8988T (cell line): Measurements from ENCODE around the gene BACE2.
A peak's percentile ranks its signal among the peaks of the same experiment; 100 is the strongest.
"Not testable (repeated sequence)": the region's sequence is repeated elsewhere in the genome, so short reads cannot be mapped to it uniquely, and the experiment has no call there.

Experiments
- DNase-seq: peaks from one replicate; pipeline ENCODE4 v3.0.0; 2011

The BACE2 gene

GRCh38 chr21:41283211-41283818, 115.4 kb downstream of the BACE2 start:
- peak; percentile 20 for DNase-seq

- DNase-seq, result no peak
Measured at GRCh38 chr21:41289431-41289830, 121.5 kb downstream of the BACE2 start.

DNA sequence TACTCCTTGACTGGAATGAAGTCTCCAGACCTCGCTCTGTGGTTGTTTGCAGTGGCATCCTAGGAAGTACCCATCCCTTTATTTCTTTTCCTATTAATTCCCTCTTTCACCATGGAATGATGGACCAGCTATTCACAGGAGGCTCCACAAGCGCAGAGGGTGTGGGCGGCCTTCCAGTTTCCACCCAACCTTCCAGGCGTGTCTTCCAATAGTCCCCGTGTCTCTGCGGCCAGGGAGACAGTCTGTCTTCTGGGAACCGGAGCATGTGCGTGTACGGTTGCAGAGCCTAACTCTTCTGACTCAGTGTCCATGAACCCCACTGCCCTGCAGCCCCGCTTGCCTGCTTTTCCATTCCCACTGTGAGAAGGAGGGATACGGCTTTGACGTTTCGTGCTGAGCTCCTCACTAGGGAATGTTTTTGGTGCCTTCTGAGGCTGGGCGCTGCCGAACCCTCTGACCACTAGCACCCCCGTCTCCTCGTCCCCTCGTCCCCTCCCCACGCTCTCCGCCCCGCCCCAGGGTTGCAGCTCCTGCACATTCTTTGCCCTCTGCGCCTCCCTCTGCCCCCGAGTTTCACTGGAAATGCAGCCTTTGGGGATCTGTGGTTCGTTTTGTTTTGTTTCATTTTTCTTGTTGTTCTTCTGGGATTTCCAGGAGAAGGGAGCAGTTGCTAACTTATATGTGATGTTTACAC, 122.3 kb downstream of the BACE2 start:
- no peak for DNase-seq

DNA sequence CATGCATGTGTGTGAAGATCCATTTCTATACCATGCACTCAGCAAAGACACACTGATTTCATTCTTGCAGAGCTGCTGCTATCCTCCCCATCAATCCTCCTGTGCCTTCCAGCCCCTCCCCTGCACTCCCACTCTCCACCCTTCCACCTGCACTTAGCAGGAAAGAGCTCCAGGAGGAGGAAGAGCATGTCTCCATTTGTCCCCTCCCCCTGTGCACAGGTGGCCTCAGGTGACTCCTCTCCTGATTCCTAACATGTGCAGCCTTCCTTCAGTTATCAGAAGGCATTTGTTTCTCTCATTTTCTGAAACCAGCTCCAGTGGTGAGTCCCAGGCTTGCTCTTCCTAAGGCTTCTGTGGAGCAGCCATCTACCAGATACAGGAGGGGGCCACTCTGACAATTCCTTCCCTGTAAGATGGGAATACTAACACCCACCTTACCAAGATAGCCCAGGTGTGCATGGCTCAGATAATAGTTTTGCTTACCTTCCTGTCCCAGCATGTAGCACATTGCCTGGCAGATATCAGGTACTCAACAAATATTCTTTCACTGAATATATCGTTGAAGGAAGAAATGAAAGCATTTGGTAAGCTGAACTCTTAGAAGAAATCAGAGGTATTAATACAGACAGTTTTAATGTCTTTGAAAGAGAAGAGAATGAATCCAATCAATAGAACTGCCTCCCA, 126.7 kb downstream of the BACE2 start:
- DNase-seq, result no peak

GRCh38 chr21:41295721-41296254, 127.8 kb downstream of the BACE2 start:
- DNase-seq, result no peak

- DNase-seq, result no peak
Measured at GRCh38 chr21:41302976-41303375, 135.0 kb downstream of the BACE2 start.

- DNase-seq, result no peak
Measured at GRCh38 chr21:41304068-41304720, 136.2 kb downstream of the BACE2 start.

DNA sequence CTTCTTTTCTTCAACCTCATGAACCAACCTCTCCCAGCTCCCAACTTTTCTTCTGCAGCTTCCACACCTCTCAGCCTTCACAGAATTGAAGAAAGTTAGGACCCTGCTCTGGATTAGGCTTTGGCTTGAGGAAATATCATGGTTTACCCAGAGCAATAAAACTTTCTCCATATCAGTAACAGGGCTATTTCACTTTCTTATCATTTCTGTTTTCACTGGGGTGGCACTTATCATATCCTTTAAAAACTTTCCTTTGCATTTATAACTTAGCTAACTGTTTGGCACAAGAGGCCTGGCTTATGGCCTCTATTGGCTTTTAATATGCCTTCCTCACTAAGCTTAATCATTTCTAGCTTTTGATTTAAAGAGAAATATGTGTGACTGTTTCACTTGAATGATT, 139.3 kb downstream of the BACE2 start:
- DNase-seq, result no peak

GRCh38 chr21:41313285-41314164, 145.6 kb downstream of the BACE2 start:
- not testable (repeated sequence) for DNase-seq

- no peak for DNase-seq
Measured at GRCh38 chr21:41315726-41316125, 147.8 kb downstream of the BACE2 start.

DNA sequence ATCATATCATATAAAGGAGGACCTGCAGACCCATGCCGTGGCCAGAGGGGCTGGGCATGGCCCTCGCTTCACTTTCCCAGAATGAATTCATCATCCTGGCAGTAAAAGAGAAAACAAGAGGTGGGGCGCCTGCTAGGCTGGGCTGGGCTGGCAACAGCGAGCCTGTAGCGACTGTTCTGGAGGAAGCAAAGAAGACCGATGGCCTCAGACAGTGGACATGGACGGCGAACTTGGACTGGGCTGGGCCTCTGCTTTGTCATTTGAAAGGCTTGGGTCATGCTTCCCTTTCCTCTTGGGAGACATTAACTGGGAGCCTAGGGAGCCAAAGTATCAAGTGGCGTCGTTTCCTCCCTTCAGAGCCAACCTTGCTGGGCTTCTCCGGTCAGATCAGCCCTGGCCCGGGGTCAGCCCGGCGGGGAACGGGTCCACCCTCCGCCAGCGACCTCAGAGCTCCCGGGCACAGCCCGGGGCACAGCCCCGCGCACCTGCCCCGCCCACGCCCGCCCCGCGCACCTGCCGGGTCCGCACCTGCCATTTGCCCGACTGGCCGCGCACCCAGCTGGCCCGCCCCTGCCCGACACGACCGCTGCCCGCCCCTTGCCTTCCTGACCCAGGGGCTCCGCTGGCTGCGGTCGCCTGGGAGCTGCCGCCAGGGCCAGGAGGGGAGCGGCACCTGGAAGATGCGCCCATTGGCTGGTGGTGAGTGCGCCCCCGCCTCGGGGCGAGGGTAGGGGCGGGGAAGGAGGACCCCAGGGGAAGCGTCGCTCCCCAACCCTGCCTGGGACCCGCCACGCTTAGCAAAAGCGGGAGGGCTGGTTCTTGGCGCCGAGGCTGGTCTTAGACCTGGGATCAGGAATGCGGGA, 148.5 kb downstream of the BACE2 start, which contains the start of gene FAM3B:
FAM3B (plus strand) TSS at position 602 of the 863 bp plus-strand sequence; CDS start at position 681, 79 bp downstream.
- DNase-seq, result no peak

DNA sequence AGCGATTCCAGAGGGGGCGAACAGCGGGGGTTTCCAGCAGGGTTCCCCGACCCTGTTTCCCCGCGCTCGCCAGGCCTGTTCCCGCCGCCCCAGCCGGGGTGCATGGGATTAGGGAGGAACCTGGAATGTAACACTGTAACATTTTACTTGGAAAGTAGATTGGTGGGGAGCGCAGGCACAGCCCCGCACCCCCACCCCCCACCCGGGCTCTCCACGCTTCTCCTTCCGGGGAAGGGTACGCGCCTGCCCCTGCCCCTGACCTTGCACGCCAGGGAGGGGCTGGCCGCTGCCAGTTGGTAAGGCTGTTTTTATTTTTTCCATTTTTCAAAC, 149.1 kb downstream of the BACE2 start:
- no peak for DNase-seq

DNA sequence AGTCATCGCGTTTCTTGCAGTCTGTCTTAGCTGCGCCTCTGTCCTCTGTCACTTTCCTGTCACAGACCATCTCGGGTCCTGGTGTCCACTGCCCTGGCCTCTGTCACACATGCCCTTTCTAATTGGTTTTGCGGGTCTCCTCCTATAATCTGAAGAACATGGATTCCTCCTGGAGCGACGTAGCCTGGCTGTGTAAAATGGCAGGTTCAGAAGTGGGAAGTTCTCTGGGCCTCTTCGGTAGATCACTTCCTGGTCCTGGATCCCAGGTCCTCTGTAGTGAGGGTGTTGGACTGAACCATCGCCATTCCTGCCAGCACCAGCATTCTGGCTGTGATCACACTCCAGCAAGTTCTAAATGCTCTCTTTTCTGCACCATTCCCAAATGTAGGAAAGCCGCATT, 149.5 kb downstream of the BACE2 start:
- DNase-seq, result no peak

DNA sequence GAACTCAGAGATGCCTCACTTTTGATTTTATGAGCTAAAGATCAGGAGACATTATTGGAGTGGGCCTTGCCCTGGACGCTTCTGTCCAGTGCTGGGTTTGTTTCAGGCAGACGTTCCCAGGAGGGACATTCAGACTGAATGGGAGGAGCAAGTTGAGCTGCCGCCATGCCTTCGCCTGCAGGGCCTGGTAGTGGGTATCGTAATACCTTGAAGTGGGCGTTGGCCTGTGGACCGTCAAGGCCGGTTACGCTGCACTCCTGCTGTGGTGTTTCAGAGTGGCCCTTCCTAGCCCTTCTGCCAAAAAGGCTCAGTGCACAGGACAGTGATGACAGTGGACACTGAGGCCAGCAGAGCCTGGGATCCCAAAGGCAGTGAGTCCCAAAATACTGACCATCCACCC, 150.3 kb downstream of the BACE2 start:
- DNase-seq, result no peak

GRCh38 chr21:41319273-41319672, 151.3 kb downstream of the BACE2 start:
- DNase-seq, result no peak

DNA sequence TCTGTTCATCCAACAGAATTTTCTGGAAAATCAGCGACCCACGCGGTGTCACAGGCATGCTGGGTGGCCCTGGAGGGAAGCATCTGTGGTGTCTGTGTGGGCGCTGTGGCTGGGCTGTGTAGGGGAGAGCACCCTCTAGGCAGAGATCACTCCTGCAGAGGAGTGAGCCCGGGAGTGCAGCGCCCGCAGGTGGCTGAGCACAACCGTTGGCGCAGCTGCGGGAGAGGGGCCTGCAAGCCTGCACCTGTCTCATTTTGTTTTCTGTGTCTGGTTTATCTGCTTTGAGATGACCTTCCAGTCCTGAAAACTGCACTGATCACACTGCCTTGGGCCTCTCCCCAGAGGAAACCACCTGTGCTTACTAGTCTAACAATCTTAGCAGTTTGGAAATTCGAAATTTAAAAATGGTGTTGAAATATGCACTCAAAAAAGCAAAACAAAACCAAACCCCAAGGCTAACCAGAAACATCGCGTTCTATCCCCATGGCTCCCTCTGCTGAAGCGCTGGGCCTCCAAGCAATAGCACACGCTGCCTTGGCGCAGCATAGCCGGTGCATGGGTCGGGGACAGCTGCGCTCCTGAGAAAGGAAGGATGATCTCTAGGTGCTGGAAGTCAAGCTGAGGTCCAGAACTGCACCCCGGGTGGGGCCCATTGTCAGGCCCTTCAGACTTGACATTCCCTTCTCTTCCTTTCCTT, 153.4 kb downstream of the BACE2 start:
- no peak for DNase-seq

GRCh38 chr21:41321908-41322495, 154.0 kb downstream of the BACE2 start:
- DNase-seq, result no peak

DNA sequence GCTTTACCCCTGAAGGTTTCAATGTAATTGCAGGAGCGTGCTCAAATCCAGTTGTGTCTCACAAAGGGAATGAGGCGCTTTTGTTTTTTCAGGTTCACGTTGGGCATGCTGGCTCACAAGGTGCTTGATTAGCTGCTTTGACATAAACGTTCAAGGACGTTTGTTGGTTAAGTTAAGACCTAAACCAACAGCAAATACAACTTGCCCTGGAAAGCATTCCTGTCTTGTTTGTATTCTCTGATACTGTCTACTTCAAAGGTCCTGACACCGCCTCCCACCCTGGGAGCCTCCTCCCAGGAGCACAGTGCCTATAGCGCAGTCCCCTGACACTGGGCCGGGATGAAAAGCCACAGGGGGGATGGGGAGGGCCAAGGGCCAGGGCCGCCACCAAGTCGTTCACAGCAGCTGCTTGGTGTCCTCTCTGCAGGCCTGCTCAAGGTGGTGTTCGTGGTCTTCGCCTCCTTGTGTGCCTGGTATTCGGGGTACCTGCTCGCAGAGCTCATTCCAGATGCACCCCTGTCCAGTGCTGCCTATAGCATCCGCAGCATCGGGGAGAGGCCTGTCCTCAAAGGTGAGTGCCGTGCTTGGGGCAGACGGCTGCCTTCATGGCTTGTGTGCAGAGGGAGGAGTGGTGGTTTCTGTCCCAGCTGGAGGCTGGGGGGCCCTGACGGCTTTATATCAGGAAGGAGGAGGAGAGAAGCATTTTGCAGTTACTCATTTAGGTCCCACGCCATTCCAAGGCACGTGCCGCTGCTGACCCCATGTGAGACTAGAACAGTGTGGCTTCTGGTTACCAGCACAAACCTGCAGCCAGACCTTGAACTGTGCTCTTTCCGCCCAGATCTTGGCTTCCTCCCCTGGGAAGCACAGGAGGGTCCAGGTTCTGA, 154.8 kb downstream of the BACE2 start:
- DNase-seq, result no peak
